NCI-H146 treated with DMSO at 0.1 percent for 48 hours (cell line): ENCODE results near the gene AIG1.
"Not testable (repeated sequence)": the region's sequence is repeated elsewhere in the genome, so short reads cannot be mapped to it uniquely, and the experiment has no call there.

Source experiments
- DNase-seq: peaks from one replicate; lab custom pipeline; 2025; ENCODE audit not compliant: unreplicated experiment; lab: John Stamatoyannopoulos, UW

The AIG1 gene

GRCh38 chr6:143160439-143161220 is 99.9 kb downstream of the AIG1 start:
- DNase-seq = no peak

GRCh38 chr6:143163621-143164020 is 102.9 kb downstream of the AIG1 start:
- DNase-seq = no peak

GRCh38 chr6:143164565-143165105 is 103.9 kb downstream of the AIG1 start:
- no peak for DNase-seq

- no peak for DNase-seq
Observed at GRCh38 chr6:143165315-143165855, 104.7 kb downstream of the AIG1 start.

- no peak for DNase-seq
Observed at GRCh38 chr6:143166247-143166695, 105.6 kb downstream of the AIG1 start.

GRCh38 chr6:143167224-143167623 is 106.5 kb downstream of the AIG1 start:
- no peak for DNase-seq

GRCh38 chr6:143168396-143168816 is 107.7 kb downstream of the AIG1 start:
- DNase-seq = not testable (repeated sequence)

- no peak for DNase-seq
Observed at GRCh38 chr6:143169440-143169839, 108.8 kb downstream of the AIG1 start.

- DNase-seq = no peak
Observed at GRCh38 chr6:143174516-143174915, 113.8 kb downstream of the AIG1 start.

- DNase-seq = no peak
Observed at GRCh38 chr6:143174951-143175350, 114.3 kb downstream of the AIG1 start.

- DNase-seq = no peak
Observed at GRCh38 chr6:143176090-143177021, 115.7 kb downstream of the AIG1 start.

- no peak for DNase-seq
Observed at GRCh38 chr6:143177706-143178105, 117.0 kb downstream of the AIG1 start.

- no peak for DNase-seq
Observed at GRCh38 chr6:143179096-143179495, 118.4 kb downstream of the AIG1 start.

- no peak for DNase-seq
Observed at GRCh38 chr6:143179901-143180612, 119.4 kb downstream of the AIG1 start.

- DNase-seq = no peak
Observed at GRCh38 chr6:143180826-143181225, 120.1 kb downstream of the AIG1 start.

- no peak for DNase-seq
Observed at GRCh38 chr6:143183666-143184065, 123.0 kb downstream of the AIG1 start.

GRCh38 chr6:143185288-143185687 is 124.6 kb downstream of the AIG1 start:
- no peak for DNase-seq

GRCh38 chr6:143187238-143187923 is 126.7 kb downstream of the AIG1 start:
- DNase-seq = no peak

GRCh38 chr6:143188292-143188691 is 127.6 kb downstream of the AIG1 start:
- DNase-seq = no peak

GRCh38 chr6:143191361-143191760 is 130.7 kb downstream of the AIG1 start:
- DNase-seq = no peak
